Measurements from ENCODE around the gene RPLP2. TPM values are rescaled to one million over a fixed set of nuclear protein-coding genes. Genes with fewer than 3 reads are reported as not detected.
A peak's percentile ranks its signal among the peaks of the same experiment; 100 is the strongest.

The RPLP2 gene
- total RNA-seq, 1 donor: 220 TPM

DNA sequence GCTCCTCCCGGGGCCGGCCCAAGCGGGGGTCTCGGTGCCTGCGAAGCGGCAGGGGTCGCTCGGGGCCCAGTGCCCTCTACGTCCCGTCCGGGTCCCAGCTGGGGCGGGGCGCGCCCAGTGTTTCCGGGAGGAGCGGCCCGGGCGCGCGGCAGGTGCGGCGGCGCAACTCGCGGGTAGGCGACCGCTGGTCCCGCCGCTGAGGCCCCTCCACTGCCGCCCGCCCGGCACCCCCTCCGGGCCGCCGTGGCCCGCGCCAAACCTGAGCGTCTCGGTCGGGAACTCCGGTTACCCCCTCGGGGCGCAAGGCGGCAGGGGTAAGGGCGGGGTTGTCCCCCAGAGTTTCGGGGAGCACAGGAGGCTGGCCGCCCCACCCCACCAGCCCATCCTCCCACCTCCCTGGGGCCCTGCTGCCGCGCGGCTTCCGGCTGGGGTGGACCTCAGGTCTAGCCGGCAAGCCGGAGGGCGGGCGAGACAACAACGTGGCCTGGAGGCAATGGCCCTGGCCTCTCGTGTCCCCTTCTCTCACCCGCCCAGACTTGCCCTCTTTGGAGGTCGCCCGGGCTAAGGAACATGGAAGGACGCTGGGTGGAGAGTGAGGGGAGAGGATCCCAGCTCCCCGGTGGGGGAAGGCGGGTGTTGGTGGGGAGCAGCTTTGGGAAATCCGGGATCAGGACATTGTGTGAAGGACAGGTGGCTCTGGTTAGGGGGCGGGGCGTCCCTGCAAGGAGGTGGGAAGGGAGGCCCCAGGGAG is 17.6 kb downstream of the RPLP2 start:
- no peak for DNase-seq (ENCODE audit: low read depth)
- H3K4me3 ChIP-seq (ENCODE audit: low read depth, low read length): peak overlapping the region; percentile 42
- TF ChIP-seq, protein P1, sequence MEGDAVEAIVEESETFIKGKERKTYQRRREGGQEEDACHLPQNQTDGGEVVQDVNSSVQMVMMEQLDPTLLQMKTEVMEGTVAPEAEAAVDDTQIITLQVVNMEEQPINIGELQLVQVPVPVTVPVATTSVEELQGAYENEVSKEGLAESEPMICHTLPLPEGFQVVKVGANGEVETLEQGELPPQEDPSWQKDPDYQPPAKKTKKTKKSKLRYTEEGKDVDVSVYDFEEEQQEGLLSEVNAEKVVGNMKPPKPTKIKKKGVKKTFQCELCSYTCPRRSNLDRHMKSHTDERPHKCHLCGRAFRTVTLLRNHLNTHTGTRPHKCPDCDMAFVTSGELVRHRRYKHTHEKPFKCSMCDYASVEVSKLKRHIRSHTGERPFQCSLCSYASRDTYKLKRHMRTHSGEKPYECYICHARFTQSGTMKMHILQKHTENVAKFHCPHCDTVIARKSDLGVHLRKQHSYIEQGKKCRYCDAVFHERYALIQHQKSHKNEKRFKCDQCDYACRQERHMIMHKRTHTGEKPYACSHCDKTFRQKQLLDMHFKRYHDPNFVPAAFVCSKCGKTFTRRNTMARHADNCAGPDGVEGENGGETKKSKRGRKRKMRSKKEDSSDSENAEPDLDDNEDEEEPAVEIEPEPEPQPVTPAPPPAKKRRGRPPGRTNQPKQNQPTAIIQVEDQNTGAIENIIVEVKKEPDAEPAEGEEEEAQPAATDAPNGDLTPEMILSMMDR (IDR thresholded peaks at IDR 0.05; ENCODE audit: insufficient read depth, low read depth, low read length): no peak

DNA sequence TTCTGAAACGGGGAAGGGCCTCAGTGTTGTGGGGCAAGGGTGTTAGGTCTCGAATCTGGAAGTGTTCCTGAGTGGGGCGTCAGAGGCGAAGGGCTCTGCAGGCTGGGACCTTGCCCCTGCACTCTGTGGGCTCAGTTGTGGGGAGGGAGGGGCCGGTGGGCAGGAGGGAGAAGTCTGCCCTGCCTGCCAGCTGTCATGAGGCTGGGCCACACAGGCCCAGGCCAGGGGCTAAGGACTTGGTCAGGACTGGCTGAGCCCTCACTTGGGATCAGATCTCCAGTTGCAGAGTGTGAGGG is 18.1 kb downstream of the RPLP2 start, which contains the start of gene CRACR2B:
Gene CRACR2B (plus strand): TSS at position 23 of the 296 bp plus-strand sequence. CDS start 689 bp downstream, outside the sequence.
- no peak for DNase-seq (ENCODE audit: low read depth)
- TF ChIP-seq, protein P1 (IDR thresholded peaks at IDR 0.05; ENCODE audit: insufficient read depth, low read depth, low read length): no peak
- peak within 1 kb of the TSS; percentile 42 for H3K4me3 ChIP-seq (ENCODE audit: low read depth, low read length)

GRCh38 chr11:828506-829175 is 18.9 kb downstream of the RPLP2 start:
- H3K4me3 ChIP-seq (ENCODE audit: low read depth, low read length): no peak overlapping the region
- TF ChIP-seq, protein P1 (IDR thresholded peaks at IDR 0.05; ENCODE audit: insufficient read depth, low read depth, low read length): no peak
- DNase-seq (ENCODE audit: low read depth): no peak

DNA sequence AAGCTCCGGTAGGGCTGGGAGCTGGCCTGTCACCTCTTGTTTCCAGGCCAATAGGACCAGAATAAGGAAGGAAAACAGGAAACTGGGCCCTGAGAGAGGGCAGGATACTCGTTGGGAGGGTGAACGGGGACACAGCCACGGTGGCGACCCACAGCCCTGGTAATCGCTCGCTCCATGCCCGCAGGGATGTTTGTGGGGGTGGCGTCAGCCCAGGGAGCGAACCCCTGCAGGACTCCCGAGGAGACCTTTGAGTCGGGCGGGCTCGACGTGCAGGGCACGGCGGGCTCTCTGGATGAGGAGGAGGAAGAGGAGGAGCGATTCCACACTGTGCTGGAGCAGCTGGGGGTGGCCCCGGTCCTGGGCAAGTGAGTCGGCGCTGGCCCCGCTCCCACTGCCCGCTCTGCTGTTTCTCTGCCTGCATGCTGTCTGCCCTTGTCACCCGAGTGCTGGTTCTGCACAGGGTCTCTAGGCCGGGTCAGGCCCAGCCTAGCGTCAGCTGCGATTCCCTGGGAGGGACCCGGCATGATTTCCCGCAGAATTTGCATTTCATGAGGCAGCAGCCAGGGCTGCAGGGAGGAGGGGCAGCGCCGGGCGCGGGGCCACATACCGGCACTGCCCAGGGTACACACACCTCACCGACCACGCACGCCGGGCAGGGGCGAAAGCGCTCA is 19.5 kb downstream of the RPLP2 start:
- DNase-seq (ENCODE audit: low read depth): no peak
- TF ChIP-seq, protein P1 (IDR thresholded peaks at IDR 0.05; ENCODE audit: insufficient read depth, low read depth, low read length): no peak
- peak overlapping the region; percentile 46 for H3K4me3 ChIP-seq (ENCODE audit: low read depth, low read length)

GRCh38 chr11:829847-830294 is 20.1 kb downstream of the RPLP2 start:
- no peak for DNase-seq (ENCODE audit: low read depth)
- peak overlapping the region; percentile 46 for H3K4me3 ChIP-seq (ENCODE audit: low read depth, low read length)
- TF ChIP-seq, protein P1 (IDR thresholded peaks at IDR 0.05; ENCODE audit: insufficient read depth, low read depth, low read length): no peak

GRCh38 chr11:830295-831117 is 20.7 kb downstream of the RPLP2 start:
- TF ChIP-seq, protein P1 (IDR thresholded peaks at IDR 0.05; ENCODE audit: insufficient read depth, low read depth, low read length): no peak
- peak; percentile 63 for DNase-seq (ENCODE audit: low read depth)
- H3K4me3 ChIP-seq (ENCODE audit: low read depth, low read length): peak overlapping the region; percentile 46

Data from fibroblast of villous mesenchyme (primary cell).